Measurements from ENCODE around the gene SH2D4B.

The SH2D4B gene

DNA sequence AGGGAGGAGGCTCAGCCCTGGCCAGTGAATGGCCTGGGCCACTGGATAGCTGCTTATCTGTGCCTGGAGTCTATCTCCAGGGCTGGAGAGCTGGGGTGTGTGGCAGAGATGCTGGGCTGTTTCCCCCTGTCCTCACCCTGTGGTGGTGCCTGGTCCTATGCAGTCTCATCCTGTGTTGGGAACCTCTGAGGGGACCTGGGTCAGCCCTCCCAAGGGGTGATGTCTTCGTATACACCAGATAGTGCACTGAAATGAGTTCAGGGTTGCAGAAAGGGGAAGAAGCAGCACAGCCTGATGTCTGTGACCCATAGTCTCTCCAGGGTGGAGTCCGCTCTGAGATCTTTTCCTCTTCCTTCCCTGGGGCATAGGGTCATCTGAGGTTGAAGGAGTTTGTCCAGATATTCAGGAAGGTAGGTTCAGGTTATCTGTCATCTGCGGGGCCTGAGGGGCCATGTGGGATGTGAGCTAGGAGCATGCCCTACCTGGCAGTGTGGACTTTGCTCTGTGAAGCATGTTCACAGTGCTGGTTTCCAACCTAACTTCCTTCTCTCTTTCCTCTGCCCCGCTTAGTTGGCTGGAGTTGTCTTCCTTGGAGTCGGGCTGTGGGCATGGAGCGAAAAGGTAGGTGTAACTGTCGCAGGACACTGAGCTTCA, 33.4 kb upstream of the SH2D4B start:
- DNase-seq, result no peak

DNA sequence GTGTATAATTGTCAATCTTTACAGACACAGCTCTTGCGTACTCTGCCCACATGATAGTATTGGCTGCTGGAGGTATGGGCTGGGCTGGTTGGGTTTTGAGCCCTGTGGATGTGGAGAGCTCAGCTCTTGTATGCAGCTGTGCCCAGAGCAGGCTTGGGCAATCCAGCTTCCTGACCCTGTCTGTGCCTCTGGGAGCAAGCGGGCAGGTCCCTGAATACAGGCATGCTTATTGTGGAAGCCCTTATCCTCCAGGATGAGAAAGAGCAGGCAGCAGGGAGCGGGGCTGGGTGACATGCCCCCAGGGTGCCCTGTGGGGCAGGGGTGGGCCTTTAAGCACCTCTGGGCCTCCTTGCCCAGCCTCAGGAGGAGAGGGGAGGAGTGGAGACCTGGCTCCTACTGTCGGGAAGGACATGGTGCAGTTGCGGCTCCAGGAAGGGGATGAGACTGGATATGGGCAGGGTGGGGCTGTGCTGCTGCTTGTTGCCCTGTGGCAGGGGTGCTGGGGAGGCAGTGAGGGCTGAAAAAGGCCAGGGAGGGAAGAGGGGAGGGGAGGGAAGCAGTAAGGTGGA, 32.7 kb upstream of the SH2D4B start:
- no peak for DNase-seq

DNA sequence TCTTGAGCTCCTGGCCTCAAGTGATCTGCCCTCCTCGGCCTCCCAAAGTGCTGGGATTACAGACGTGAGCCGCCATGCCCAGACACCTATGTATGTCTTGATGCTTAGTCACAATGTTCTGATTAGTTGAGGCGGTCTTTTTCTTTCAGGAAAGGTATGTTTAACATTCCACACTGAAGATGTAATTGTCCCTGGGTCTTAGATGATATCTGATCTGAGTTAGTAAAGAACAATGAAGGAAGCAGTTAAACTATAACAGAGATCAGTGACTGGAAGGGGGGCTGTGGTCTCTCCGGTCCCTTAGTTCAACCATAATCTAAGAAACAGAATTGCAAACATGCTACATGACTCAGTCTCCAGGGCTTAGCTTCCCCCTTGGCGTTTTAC, 31.5 kb upstream of the SH2D4B start:
- no peak for DNase-seq

GRCh38 chr10:80506836-80507487, 30.7 kb upstream of the SH2D4B start:
- no peak for DNase-seq

GRCh38 chr10:80509108-80509402, 28.6 kb upstream of the SH2D4B start:
- DNase-seq, result no peak

- no peak for DNase-seq
Measured at GRCh38 chr10:80509403-80510161, 28.1 kb upstream of the SH2D4B start.

- DNase-seq, result no peak
Measured at GRCh38 chr10:80512031-80512526, 25.6 kb upstream of the SH2D4B start.

- DNase-seq, result no peak
Measured at GRCh38 chr10:80513106-80513505, 24.6 kb upstream of the SH2D4B start.

DNA sequence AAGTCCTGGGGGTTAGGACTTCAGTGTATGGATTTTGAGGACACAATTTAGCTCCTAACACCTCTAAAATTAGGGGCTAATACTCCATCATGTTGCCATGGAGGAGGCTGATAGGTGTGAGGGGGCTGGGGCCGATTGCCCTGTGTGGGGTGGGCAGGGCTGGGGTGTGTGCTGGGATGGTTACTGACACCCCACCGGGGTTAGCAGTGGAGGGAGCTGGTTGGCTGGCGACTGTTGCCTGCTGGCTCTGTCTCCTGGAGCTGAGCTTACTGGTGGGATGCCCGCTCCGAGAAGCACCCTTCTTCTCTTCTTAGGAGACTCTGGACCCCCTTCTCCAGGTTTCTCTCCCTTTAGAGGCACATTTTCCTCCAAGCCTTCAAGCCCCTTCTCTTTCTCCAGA, 22.2 kb upstream of the SH2D4B start:
- DNase-seq, result no peak

DNA sequence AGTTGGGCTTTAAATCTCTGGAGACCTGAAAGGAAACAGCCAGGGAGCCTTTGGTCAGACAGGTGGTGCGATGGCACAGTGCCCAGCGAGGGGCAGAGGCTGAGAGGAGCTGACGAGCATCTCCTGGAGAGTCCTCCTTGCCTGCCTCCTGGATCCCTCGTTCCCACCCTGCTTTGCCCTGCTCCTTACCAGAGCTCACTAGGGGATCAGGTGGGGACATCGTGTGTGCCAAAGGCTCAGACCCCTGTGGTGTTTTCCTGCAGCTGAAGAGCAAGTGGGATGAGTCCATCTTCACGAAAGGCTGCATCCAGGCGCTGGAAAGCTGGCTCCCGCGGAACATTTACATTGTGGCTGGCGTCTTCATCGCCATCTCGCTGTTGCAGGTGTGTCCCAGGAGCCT, 21.8 kb upstream of the SH2D4B start:
- no peak for DNase-seq

DNA sequence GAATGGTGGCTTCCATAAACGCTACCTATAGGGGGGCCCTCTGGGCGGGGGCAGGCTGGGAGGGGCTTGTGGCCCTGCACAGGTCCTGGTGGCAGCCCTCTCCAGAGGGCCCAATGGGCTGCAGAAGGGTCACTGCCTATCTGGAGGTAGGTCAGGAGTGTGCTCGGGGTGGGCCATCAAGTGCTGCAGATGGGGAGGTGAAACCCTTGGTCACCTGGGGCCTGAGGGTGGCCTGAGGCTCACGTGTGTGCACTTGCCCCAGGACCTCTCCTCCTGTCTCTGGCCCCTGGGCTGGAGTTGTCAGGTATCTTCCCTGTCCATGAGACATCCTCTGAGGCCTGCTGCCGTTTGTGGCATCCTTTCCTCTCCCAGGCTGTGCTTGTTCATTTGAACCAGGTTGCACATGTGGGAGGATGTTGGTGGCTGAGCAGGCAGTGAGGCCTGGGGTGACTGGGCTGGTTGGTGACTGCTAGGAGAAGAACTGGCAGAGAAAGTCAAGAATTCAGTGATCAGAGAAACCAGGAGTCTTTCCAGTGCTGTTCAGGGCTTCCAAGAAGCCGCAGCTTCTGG, 21.1 kb upstream of the SH2D4B start:
- DNase-seq, result no peak

- no peak for DNase-seq
Measured at GRCh38 chr10:80517416-80518142, 20.1 kb upstream of the SH2D4B start.

DNA sequence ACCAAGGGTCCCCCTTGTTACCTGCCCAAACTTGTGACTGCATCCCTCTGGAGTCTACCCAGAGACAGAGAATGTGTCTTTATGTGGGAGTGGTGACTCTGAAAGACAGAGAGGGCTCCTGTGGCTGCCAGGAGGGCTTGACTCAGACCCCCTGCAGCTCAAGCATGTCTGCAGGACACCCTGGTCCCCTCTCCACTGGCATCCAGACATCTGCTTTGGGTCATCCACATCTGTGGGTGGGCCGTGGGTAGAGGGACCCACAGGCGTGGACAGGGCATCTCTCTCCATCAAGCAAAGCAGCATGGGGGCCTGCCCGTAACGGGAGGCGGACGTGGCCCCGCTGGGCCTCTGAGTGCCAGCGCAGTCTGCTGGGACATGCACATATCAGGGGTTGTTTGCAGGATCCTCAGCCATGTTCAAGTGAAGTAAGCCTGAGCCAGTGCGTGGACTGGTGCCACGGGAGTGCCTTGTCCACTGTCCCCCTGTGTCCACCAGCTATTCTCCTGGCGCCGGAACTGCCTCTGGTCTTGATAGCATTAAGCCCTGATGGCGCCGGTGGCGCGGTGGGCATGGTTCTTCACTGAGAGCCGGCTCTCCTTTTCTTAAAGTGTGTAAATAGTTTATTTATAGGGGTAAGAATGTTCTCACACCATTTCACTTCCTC, 19.4 kb upstream of the SH2D4B start:
- no peak for DNase-seq

GRCh38 chr10:80518807-80519360, 18.8 kb upstream of the SH2D4B start:
- no peak for DNase-seq

GRCh38 chr10:80519936-80520650, 17.6 kb upstream of the SH2D4B start:
- no peak for DNase-seq

GRCh38 chr10:80520661-80521470, 16.8 kb upstream of the SH2D4B start:
- DNase-seq, result no peak

DNA sequence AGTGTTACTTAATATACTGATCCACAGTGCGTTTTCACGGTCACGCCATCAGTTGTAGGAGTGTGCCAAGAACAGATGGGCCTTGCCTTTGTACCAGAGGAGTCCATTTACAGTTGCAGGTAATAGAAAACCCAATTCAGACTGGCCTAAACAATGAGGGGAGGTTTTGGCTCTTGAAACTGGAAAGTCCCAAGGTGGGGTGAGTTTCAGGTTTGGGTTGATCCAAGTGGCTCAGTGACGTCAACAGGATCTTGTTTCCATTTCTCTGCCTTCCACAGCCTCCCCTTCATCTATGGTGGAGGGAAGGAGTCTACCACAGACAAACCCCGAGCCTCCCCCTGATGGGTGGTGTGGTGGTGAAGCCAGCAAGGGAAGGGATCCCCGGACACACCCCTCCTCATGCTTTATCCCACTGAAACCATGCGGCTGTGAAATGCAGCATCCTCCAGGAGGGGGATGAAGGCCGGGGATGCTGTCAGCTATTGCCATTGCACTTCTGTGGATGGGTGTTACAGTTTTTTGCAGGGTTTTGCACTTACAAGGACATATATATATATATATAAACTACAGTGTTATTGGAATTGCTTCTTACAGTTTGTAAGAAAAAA, 14.8 kb upstream of the SH2D4B start:
- no peak for DNase-seq

DNA sequence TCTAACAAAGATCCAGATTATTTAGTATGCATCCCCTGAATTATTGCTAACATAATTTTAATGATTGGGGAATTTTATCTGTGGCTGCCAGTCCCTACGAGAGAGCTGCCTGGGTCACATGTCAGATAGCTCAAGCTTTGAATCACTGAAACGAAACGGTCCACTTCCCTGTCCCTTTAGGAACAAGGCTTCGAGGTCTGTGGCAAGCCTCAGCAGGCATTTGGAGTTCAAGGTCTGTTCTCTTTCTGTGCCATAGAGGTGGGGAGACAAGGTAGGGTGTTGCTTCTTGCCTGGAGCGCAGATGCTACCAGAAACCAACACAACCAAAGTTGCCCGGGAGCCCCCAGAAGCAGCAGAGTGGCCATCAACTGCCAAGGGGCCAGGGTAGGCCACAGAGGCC, 13.9 kb upstream of the SH2D4B start:
- no peak for DNase-seq

DNA sequence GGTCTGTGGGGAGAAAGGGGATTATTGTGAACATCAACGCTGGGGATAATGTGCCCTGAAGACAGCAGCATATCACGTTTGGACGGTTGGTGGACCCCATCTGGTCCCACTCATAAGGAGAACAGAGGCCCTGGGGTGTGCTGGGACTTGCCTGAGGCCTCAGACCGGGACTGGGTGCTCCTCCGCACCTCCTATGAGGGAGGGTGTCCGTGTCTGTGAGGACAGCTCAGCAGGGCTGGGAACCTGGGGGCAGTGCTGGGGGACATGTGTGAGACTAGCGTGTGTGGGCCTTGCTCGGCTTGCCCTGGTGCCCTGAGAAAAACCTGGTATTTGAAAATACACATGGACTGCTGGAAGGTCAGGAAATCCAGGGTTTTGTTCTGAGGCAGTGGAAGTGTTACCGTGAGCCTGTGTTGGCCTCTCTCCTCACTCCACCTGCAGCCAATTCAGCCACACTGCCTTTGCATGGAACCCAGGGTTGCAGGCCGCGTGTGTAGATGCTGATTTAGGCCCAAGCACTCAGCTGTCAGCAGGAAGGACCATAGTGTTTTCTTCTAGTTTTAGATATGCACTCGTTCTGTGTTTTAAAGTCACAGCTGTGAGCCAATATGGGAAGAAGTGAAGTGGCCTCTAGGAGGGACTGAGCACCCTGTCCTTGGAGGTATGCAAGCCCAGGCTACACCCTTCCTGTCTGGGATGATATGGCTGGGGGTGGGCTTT, 13.4 kb upstream of the SH2D4B start:
- DNase-seq, result no peak
